GM23248 (cell line): ENCODE results near the gene ASPSCR1. TPM values are rescaled to one million over a fixed set of nuclear protein-coding genes. Genes with fewer than 3 reads are reported as not detected.

Experiments
- DNase-seq: peaks from one replicate; pipeline ENCODE4 v3.0.0-alpha.2; 2015
- H2AFZ ChIP-seq: fragments of 200-600 bp; sonication (generic); 2 replicates; pipeline ENCODE4 v1.6.1; 2016; ENCODE audit warnings: antibody characterized with exemption
- H3F3A ChIP-seq: fragments of 200-600 bp; sonication (generic); 2 replicates; pipeline ENCODE4 v1.6.1; 2016; ENCODE audit warnings: mild to moderate bottlenecking, antibody characterized with exemption, mixed run types; ENCODE audit not compliant: insufficient read depth
- H3K27ac ChIP-seq: fragments of 200-600 bp; sonication (generic); 2 replicates; pipeline ENCODE4 v1.5.1; 2016; ENCODE audit warnings: mild to moderate bottlenecking
- H3K27me3 ChIP-seq: fragments of 200-600 bp; sonication (generic); replicated peaks from 2 replicates; pipeline ENCODE4 v1.6.1; 2016; ENCODE audit warnings: mild to moderate bottlenecking; ENCODE audit not compliant: insufficient read depth
- H3K36me3 ChIP-seq: fragments of 200-600 bp; sonication (generic); 2 replicates; pipeline ENCODE4 v1.6.1; 2016; ENCODE audit warnings: low read depth, mild to moderate bottlenecking
- H3K4me1 ChIP-seq: fragments of 200-600 bp; sonication (generic); 2 replicates; pipeline ENCODE4 v1.6.1; 2016; ENCODE audit warnings: mild to moderate bottlenecking; ENCODE audit not compliant: insufficient read depth
- H3K4me2 ChIP-seq: fragments of 200-600 bp; sonication (generic); one replicate; pipeline ENCODE4 v1.6.1; 2016; ENCODE audit warnings: mild to moderate bottlenecking; ENCODE audit not compliant: unreplicated experiment
- H3K4me3 ChIP-seq: fragments of 200-600 bp; sonication (generic); 2 replicates; pipeline ENCODE4 v1.5.1; 2016; ENCODE audit warnings: mild to moderate bottlenecking
- H3K79me2 ChIP-seq: fragments of 200-600 bp; sonication (generic); 2 replicates; pipeline ENCODE4 v1.6.1; 2016; ENCODE audit warnings: mild to moderate bottlenecking; ENCODE audit not compliant: insufficient read depth
- H3K9ac ChIP-seq: fragments of 200-600 bp; sonication (generic); 2 replicates; pipeline ENCODE4 v1.6.1; 2016; ENCODE audit warnings: mild to moderate bottlenecking
- H3K9me2 ChIP-seq: fragments of 200-600 bp; sonication (generic); 2 replicates; pipeline ENCODE4 v1.6.1; 2016; ENCODE audit warnings: mixed run types, mild to moderate bottlenecking, moderate library complexity; ENCODE audit not compliant: insufficient read depth
- H3K9me3 ChIP-seq: fragments of 200-600 bp; sonication (generic); one replicate; pipeline ENCODE4 v1.6.1; 2017; ENCODE audit warnings: low read depth
- H4K20me1 ChIP-seq: fragments of 200-600 bp; sonication (generic); 2 replicates; pipeline ENCODE4 v1.6.0; 2016; ENCODE audit not compliant: insufficient read depth
- EZH2 ChIP-seq: fragments of 200-600 bp; sonication (generic); IDR thresholded peaks from 2 replicates; pipeline ENCODE4 v1.6.1; 2018; ENCODE audit warnings: antibody characterized with exemption, mild to moderate bottlenecking; ENCODE audit not compliant: insufficient read depth, poor library complexity, severe bottlenecking
- EZH2phosphoT487 ChIP-seq: fragments of 200-600 bp; sonication (generic); IDR thresholded peaks from 2 replicates; pipeline ENCODE4 v1.6.1; 2018; ENCODE audit warnings: antibody characterized with exemption, moderate library complexity, mild to moderate bottlenecking, low read depth; ENCODE audit not compliant: insufficient read depth
- WGBS, 2 experiments: methylation state at CpG; one replicate each; pipeline ENCODE4 v1.1.6; 2015 to 2017; ENCODE audit warnings: low lambda C conversion rate in 2 of 2, low coverage in 1 of 2; ENCODE audit errors: missing lambda C conversion rate in 2 of 2; 5-methylcytosine and 5-hydroxymethylcytosine counted together
- in situ Hi-C: fragments of 300-500 bp; cut with MboI; formaldehyde crosslinking; loops from 2 replicates; pipeline ENCODE4 v1.15.0; 2020
- polyA plus RNA-seq: library from polyadenylated mRNA; unstranded; fragments of >200 nt; fragmentation: Nextera tagmentation; extraction: Ambion mirVana; gene quantifications from 2 replicates; pipeline ENCODE4 v1.2.1, GENCODE V29; 2016
- total RNA-seq: library from RNA; depleted of rRNA; stranded (reverse); fragments of >200 nt; shearing (Covaris generic); gene quantifications from 2 replicates; pipeline ENCODE4 v1.2.3, GENCODE V29; 2014

Gene ASPSCR1
- total and polyA plus RNA-seq, 2 experiments from 2014 or later: 20.6 to 23.5 TPM

- Histone ChIP-seq H3K79me2 (no peaks in the 10 kb centered on the region), H4K20me1 (no peaks in the 10 kb centered on the region), H3K4me3 (no peak overlapping the region), H3K27ac (no peak overlapping the region), H2AFZ (no peak overlapping the region), H3K9ac (no peak overlapping the region), H3K9me2 (no peaks in the 10 kb centered on the region), H3K9me3 (no peaks in the 10 kb centered on the region), H3K27me3 (no peaks in the 10 kb centered on the region), H3K4me2 (no peak overlapping the region), H3F3A (0 out of 2 replicates have a peak, but pooled peaks cover 6% of the 10 kb centered on the region), H3K36me3 (no peaks in the 10 kb centered on the region), H3K4me1 (peaks cover 11% of the 10 kb centered on the region)
- WGBS, 2 experiments: 93 to 95% methylated on average over 36 to 37 of the region's 37 CpGs
- no peak for DNase-seq
- in situ Hi-C loops: no loop called here
- no peak for TF ChIP-seq EZH2phosphoT487
- TF ChIP-seq EZH2: no peak
These were observed 16.5 kb downstream of the ASPSCR1 start for GRCh38 chr17:81993729-81994592.

GRCh38 chr17:81994593-81995462, 17.4 kb downstream of the ASPSCR1 start:
- no peaks in the 10 kb centered on the region for H3K79me2 ChIP-seq
- no peak for DNase-seq
- no peak overlapping the region for H3K27ac ChIP-seq
- 96% methylated on average over 34 to 38 of the region's 39 CpGs for WGBS, 2 experiments
- no peaks in the 10 kb centered on the region for H3K9me2 ChIP-seq
- H3K4me3 ChIP-seq: no peak overlapping the region
- in situ Hi-C loops: no loop called here
- H3K9me3 ChIP-seq: no peaks in the 10 kb centered on the region
- 0 out of 2 replicates have a peak, but pooled peaks cover 6% of the 10 kb centered on the region for H3F3A ChIP-seq
- H3K9ac ChIP-seq: no peak overlapping the region
- H3K4me1 ChIP-seq: peaks cover 11% of the 10 kb centered on the region
- no peaks in the 10 kb centered on the region for H3K36me3 ChIP-seq
- H3K27me3 ChIP-seq: no peaks in the 10 kb centered on the region
- no peak overlapping the region for H2AFZ ChIP-seq
- no peaks in the 10 kb centered on the region for H4K20me1 ChIP-seq
- no peak for TF ChIP-seq EZH2phosphoT487
- TF ChIP-seq EZH2: no peak
- H3K4me2 ChIP-seq: no peak overlapping the region

- H3F3A ChIP-seq: 0 out of 2 replicates have a peak, but pooled peaks cover 6% of the 10 kb centered on the region
- 92 to 95% methylated on average over 27 to 29 of the region's 29 CpGs for WGBS, 2 experiments
- in situ Hi-C loops: no loop called here
These were observed 18.2 kb downstream of the ASPSCR1 start for GRCh38 chr17:81995463-81996231.

GRCh38 chr17:81996232-81996756, 18.9 kb downstream of the ASPSCR1 start:
- in situ Hi-C loops: no loop called here
- H2AFZ ChIP-seq: no peak overlapping the region

More at GRCh38 chr17:81995463-81996231, 18.2 kb downstream of the ASPSCR1 start:
- no peak overlapping the region for H3K4me3 ChIP-seq
- H3K4me1 ChIP-seq: peaks cover 11% of the 10 kb centered on the region
- no peaks in the 10 kb centered on the region for H3K9me3 ChIP-seq
- H3K79me2 ChIP-seq: no peaks in the 10 kb centered on the region
- no peaks in the 10 kb centered on the region for H4K20me1 ChIP-seq
- H3K36me3 ChIP-seq: no peaks in the 10 kb centered on the region
- H3K9me2 ChIP-seq: no peaks in the 10 kb centered on the region
- no peak overlapping the region for H2AFZ ChIP-seq
- H3K9ac ChIP-seq: no peak overlapping the region
- TF ChIP-seq EZH2 (no peak), EZH2phosphoT487 (no peak)
- no peak overlapping the region for H3K27ac ChIP-seq
- no peak for DNase-seq
- H3K4me2 ChIP-seq: no peak overlapping the region
- no peaks in the 10 kb centered on the region for H3K27me3 ChIP-seq

More at GRCh38 chr17:81996232-81996756, 18.9 kb downstream of the ASPSCR1 start:
- no peak overlapping the region for H3K9ac ChIP-seq
- 91 to 92% methylated on average over 19 to 28 of the region's 28 CpGs for WGBS, 2 experiments
- H3K36me3 ChIP-seq: no peaks in the 10 kb centered on the region
- TF ChIP-seq EZH2phosphoT487 (no peak), EZH2 (no peak)
- H3K9me3 ChIP-seq: no peaks in the 10 kb centered on the region
- H3F3A ChIP-seq: 0 out of 2 replicates have a peak, but pooled peaks cover 6% of the 10 kb centered on the region
- H3K79me2 ChIP-seq: no peaks in the 10 kb centered on the region
- no peak for DNase-seq
- H3K27ac ChIP-seq: no peak overlapping the region
- H3K4me1 ChIP-seq: peaks cover 11% of the 10 kb centered on the region
- no peak overlapping the region for H3K4me2 ChIP-seq
- no peak overlapping the region for H3K4me3 ChIP-seq
- H3K9me2 ChIP-seq: no peaks in the 10 kb centered on the region
- no peaks in the 10 kb centered on the region for H3K27me3 ChIP-seq
- H4K20me1 ChIP-seq: no peaks in the 10 kb centered on the region
